K562 (cell line): Measurements from ENCODE around the gene ATL1. TPM values are rescaled to one million over a fixed set of nuclear protein-coding genes. Genes with fewer than 3 reads are reported as not detected.

Experiments used
- ATAC-seq: fragments of 200-7000 bp; cut with Tn5 transposase; 3 replicates; pipeline ENCODE4 v1.9.1; 2020; ENCODE audit warnings: moderate library complexity
- Bru-seq: library from RNA; stranded (reverse); fragments of 400-500 nt; gene quantifications from one replicate; lab custom pipeline; 2021; lab: Mats Ljungman, UMichigan
- BruChase-seq, 2 experiments: library from RNA; stranded (reverse); fragments of 400-500 nt; gene quantifications; one replicate each; lab custom pipeline; 2021; lab: Mats Ljungman, UMichigan
- BruUV-seq: library from RNA; stranded (reverse); fragments of 400-500 nt; replicated peaks from 2 replicates; lab custom pipeline; 2021; lab: Mats Ljungman, UMichigan
- CTCF ChIA-PET: fragments of 300-600 bp; formaldehyde crosslinking; extraction: SDS; loops from one replicate; lab custom pipeline; 2021; ENCODE audit warnings: low intra/inter-chr PET ratio; lab: Yijun Ruan, JAX
- POLR2A ChIA-PET: fragments of 300-600, 350-650 bp; sonication (Branson Sonifier 250); formaldehyde crosslinking; extraction: SDS; loops from one replicate; lab custom pipeline; 2021; ENCODE audit warnings: antibody characterized with exemption, inconsistent platforms; lab: Yijun Ruan, JAX
- DNase-seq, 4 experiments: peaks; one replicate each; pipeline versions ENCODE4 v3.0.0 to v3.0.0-alpha.2; 2011 to 2018; ENCODE audit warnings: low spot score in 3 of 4, mixed read lengths in 3 of 4; ENCODE audit errors: extremely low read depth in 1 of 4
- FAIRE-seq: peaks from 2 replicates; lab custom pipeline; 2011; peaks lifted over from hg19 to GRCh38; lab: Jason Lieb, UNC
- H2AFZ ChIP-seq: 2 replicates; pipeline ENCODE4 v1.6.0; 2011; ENCODE audit warnings: low read depth, low read length, control low read depth, inconsistent platforms
- H3K27ac ChIP-seq: fragments of 200-600 bp; 3 replicates; pipeline ENCODE4 v1.8.0; 2011; ENCODE audit warnings: low read depth, mild to moderate bottlenecking, control low read depth, inconsistent platforms, low read length, moderate library complexity, mixed read lengths; ENCODE audit errors: extremely low read depth
- H3K27me3 ChIP-seq, 2 experiments: fragments of 300-600 bp in 1 of 2; 2 replicates in 1 of 2; 3 replicates in 1 of 2; pipeline versions ENCODE4 v1.6.0 to v1.8.0; 2011; ENCODE audit warnings: inconsistent platforms in 2 of 2, low read length in 2 of 2, mild to moderate bottlenecking in 1 of 2, mixed read lengths in 1 of 2, moderate library complexity in 1 of 2; ENCODE audit not compliant: control insufficient read depth in 2 of 2, insufficient read depth in 2 of 2
- H3K36me3 ChIP-seq: fragments of 300-600 bp; 3 replicates; pipeline ENCODE4 v1.8.0; 2011; ENCODE audit warnings: mild to moderate bottlenecking, low read length, inconsistent platforms; ENCODE audit not compliant: control insufficient read depth, insufficient read depth
- H3K4me1 ChIP-seq, 2 experiments: fragments of 200-600 bp in 1 of 2; replicated peaks in 1 of 2; 2 replicates in 1 of 2; 3 replicates in 1 of 2; pipeline versions ENCODE4 v1.5.1 to v1.8.0; 2011; ENCODE audit warnings: inconsistent platforms in 2 of 2, low read length in 2 of 2, mild to moderate bottlenecking in 1 of 2, mixed read lengths in 1 of 2, moderate library complexity in 1 of 2; ENCODE audit not compliant: control insufficient read depth in 2 of 2, insufficient read depth in 2 of 2
- H3K4me2 ChIP-seq: 2 replicates; pipeline ENCODE4 v1.6.1; 2011; ENCODE audit warnings: low read length, control low read depth, inconsistent platforms, mixed read lengths; ENCODE audit not compliant: insufficient read depth
- H3K4me3 ChIP-seq: fragments of 200-600 bp; sonication (generic), shearing (Covaris generic); 2 replicates; pipeline ENCODE4 v1.5.1; 2016; ENCODE audit warnings: control low read depth, inconsistent platforms
- H3K79me2 ChIP-seq: fragments of 200-600 bp; 3 replicates; pipeline ENCODE4 v1.8.0; 2011; ENCODE audit warnings: low read length, inconsistent platforms; ENCODE audit not compliant: control insufficient read depth, insufficient read depth
- H3K9ac ChIP-seq, 2 experiments: 2 replicates each; pipeline versions ENCODE4 v1.6.0 to v1.6.1; 2011; ENCODE audit warnings: low read depth in 2 of 2, low read length in 2 of 2, control low read depth in 1 of 2, inconsistent platforms in 1 of 2, mild to moderate bottlenecking in 1 of 2, mixed read lengths in 1 of 2; ENCODE audit not compliant: insufficient read depth in 1 of 2
- H3K9me1 ChIP-seq: one replicate; pipeline ENCODE4 v1.6.0; 2011; ENCODE audit warnings: inconsistent platforms, mild to moderate bottlenecking, low read length, moderate library complexity; ENCODE audit not compliant: control insufficient read depth, insufficient read depth
- H3K9me3 ChIP-seq: replicated peaks from 2 replicates; pipeline ENCODE4 v1.5.1; 2011; ENCODE audit warnings: low read depth, low read length, inconsistent platforms; ENCODE audit not compliant: control insufficient read depth, insufficient read depth
- H4K20me1 ChIP-seq: replicated peaks from 2 replicates; pipeline ENCODE4 v1.6.1; 2011; ENCODE audit warnings: low read length, inconsistent platforms, mixed read lengths; ENCODE audit not compliant: control insufficient read depth, insufficient read depth
- LARP7 ChIP-seq: fragments of 450-650 bp; IDR thresholded peaks from 2 replicates; pipeline ENCODE4 v1.6.1; 2016
- MIER1 ChIP-seq: fragments of 450-650 bp; IDR thresholded peaks from 2 replicates; pipeline ENCODE4 v1.6.1; 2016; ENCODE audit warnings: antibody characterized with exemption, mild to moderate bottlenecking, low read depth
- MTA3 ChIP-seq: fragments of 450-650 bp; formaldehyde crosslinking; IDR thresholded peaks from 2 replicates; pipeline ENCODE4 v1.6.1; 2017; ENCODE audit warnings: mild to moderate bottlenecking, borderline replicate concordance
- VEZF1 ChIP-seq: fragments of 200-800 bp; sonication (Bioruptor generic); IDR thresholded peaks from 2 replicates; pipeline ENCODE4 v1.6.1; 2017; ENCODE audit warnings: missing genetic modification characterization, missing compliant biosample characterization
- ZHX1 ChIP-seq: fragments of 150-350 bp; conservative IDR thresholded peaks from 2 replicates; pipeline ENCODE4 v1.6.1; 2014; ENCODE audit warnings: low read length
- WGBS: fragments of 100-300 bp; shearing (Covaris generic); methylation state at CpG from one replicate; pipeline ENCODE4 v1.1.6; 2016; ENCODE audit warnings: low coverage, mixed read lengths; ENCODE audit not compliant: insufficient coverage; ENCODE audit errors: missing lambda C conversion rate; 5-methylcytosine and 5-hydroxymethylcytosine counted together
- in situ Hi-C: fragments of 300-500 bp; cut with MboI; formaldehyde crosslinking; loops from 4 replicates; pipeline ENCODE4 v1.15.0; 2018; ENCODE audit warnings: inconsistent platforms, mixed read lengths
- intact Hi-C: fragments of 100-400 bp; cut with micrococcal nuclease; formaldehyde crosslinking; loops from 2 replicates; pipeline ENCODE4 v1.14.2; 2022
- long read RNA-seq, 3 experiments: library from polyadenylated mRNA in 2 of 3; library from RNA in 1 of 3; unstranded in 2 of 3; stranded (forward) in 1 of 3; transcript quantifications; one replicate each; pipeline ENCODE4 v2.0.0, GENCODE V29; 2019 to 2022
- polyA minus RNA-seq, 3 experiments: library from RNA; depleted of rRNA, polyadenylated mRNA; stranded (reverse); fragments of >200 nt; gene quantifications; 2 replicates each; pipeline ENCODE4 v1.2.3, GENCODE V29; 2011
- polyA plus RNA-seq, 8 experiments: library from polyadenylated mRNA; depleted of rRNA in 4 of 8; stranded (reverse) in 5 of 8; unstranded in 3 of 8; fragments of >200 nt; fragmentation: Nextera tagmentation in 2 of 8; fragmentation: Illumina TruSeq in 1 of 8; extraction: Ambion mirVana in 2 of 8; extraction: Trizol in 1 of 8; gene quantifications; 2 replicates each; pipeline versions ENCODE4 v1.2.1 to v1.2.3, GENCODE V29; 2011 to 2014; ENCODE audit warnings: inconsistent platforms in 1 of 8, missing spikeins in 1 of 8
- total RNA-seq, 7 experiments: library from RNA; depleted of rRNA in 6 of 7; stranded (reverse); fragments of >200 nt in 6 of 7; fragmentation: Illumina TruSeq in 2 of 7; extraction: Trizol in 2 of 7; gene quantifications; 2 replicates each; pipeline versions ENCODE4 v1.2.1 to v1.2.3, GENCODE V29; 2011 to 2021; ENCODE audit warnings: low replicate concordance in 1 of 7
- TF ChIP-seq, protein P1 (sequence below): sonication (generic); formaldehyde crosslinking; IDR thresholded peaks from 2 replicates; pipeline ENCODE4 v1.8.0; 2022; ENCODE audit warnings: missing genetic modification reagents, mild to moderate bottlenecking, moderate library complexity, borderline replicate concordance

Gene ATL1
- total RNA-seq (2011; cell fraction: chromatin; rRNA removed; ENCODE audit: low replicate concordance), result not detected in 2 replicates
- not detected in 2 replicates for total RNA-seq (2011; cell fraction: nucleolus; rRNA removed)
- total RNA-seq (2011; cell fraction: nucleoplasm; rRNA removed), result not detected in 2 replicates
- total RNA-seq (2014; rRNA removed) (not detected in 2 replicates), total RNA-seq (2014; rRNA removed; fragmentation: Illumina TruSeq; extraction: Trizol) (0.07 TPM in 1 of 2 replicates, not detected in the other), total RNA-seq (2015; rRNA removed; fragmentation: Illumina TruSeq; extraction: Trizol) (not detected in 2 replicates), total RNA-seq (2021) (0.16 TPM in 1 of 2 replicates, not detected in the other), polyA plus RNA-seq (2011; rRNA removed) (0.15 TPM in 1 of 2 replicates, not detected in the other), polyA plus RNA-seq (2014; fragmentation: Illumina TruSeq; extraction: Trizol) (0.04 TPM in 1 of 2 replicates, not detected in the other), polyA plus RNA-seq (2014; fragmentation: Nextera tagmentation; extraction: Ambion mirVana) (under 1 TPM; 0.07 to 0.15 TPM), polyA plus RNA-seq (2014; rRNA removed) (not detected in 2 replicates), polyA minus RNA-seq (2011; rRNA and poly(A)+ RNA removed) (0.45 TPM in 1 of 2 replicates, not detected in the other), Bru-seq, nascent RNA (percentile 17 among the genes with signal in this experiment), BruChase-seq, experiment 1, labeled RNA remaining after a 2-hour chase (percentile 13 among the genes with signal in this experiment), BruChase-seq, experiment 2, labeled RNA remaining after a 6-hour chase (percentile 10 among the genes with signal in this experiment)
- not detected in 2 replicates for polyA plus RNA-seq (2011; cell fraction: cytosol; rRNA removed)
- not detected in 2 replicates for polyA plus RNA-seq (2011; cell fraction: nucleus; rRNA removed)
- 0.33 and 0.35 TPM in 2 replicates for polyA plus RNA-seq (2012)
- polyA minus RNA-seq (2011; cell fraction: cytosol; rRNA and poly(A)+ RNA removed), result not detected in 2 replicates
- polyA minus RNA-seq (2011; cell fraction: nucleus; rRNA and poly(A)+ RNA removed), result not detected in 2 replicates
- long read RNA-seq, experiment 1, partial matches to known transcripts, result 0 of 3 reads
- long read RNA-seq, experiment 1, other reads (novel, unspliced or antisense), result 3 of 3 reads
- long read RNA-seq, experiment 2, result 0 reads
- long read RNA-seq, experiment 3, result 0 reads

- DNase-seq (peak; percentile 22 to 53 (median 43)), ATAC-seq (peak; percentile 87), FAIRE-seq (no peak)
- Histone ChIP-seq H3K27ac (no peak within 1 kb of the TSS), H3K27me3 (peaks cover 14 to 30% of the 10 kb centered on the region in 2 experiments), H3K9me3 (no peaks in the 10 kb centered on the region), H2AFZ (peak within 1 kb of the TSS; percentile 59; the same call in 1 of the 2 replicates), H4K20me1 (no peaks in the 10 kb centered on the region), H3K36me3 (no peaks in the 10 kb centered on the region), H3K79me2 (no peaks in the 10 kb centered on the region), H3K4me1 (peaks cover 0 to 13% of the 10 kb centered on the region in 2 experiments; a peak in 2 of 5 replicates), H3K9ac (peak within 1 kb of the TSS in 1 of 2 experiments; percentile 35; a peak in 1 of 4 replicates), H3K4me3 (peak within 1 kb of the TSS; percentile 38), H3K4me2 (peak within 1 kb of the TSS; percentile 74), H3K9me1 (no peaks in the 10 kb centered on the region)
- 24% methylated on average over 22 of the region's 66 CpGs for WGBS
- ChIA-PET POLR2A (no interaction called here), CTCF (no interaction called here)
- no TSS peak for BruUV-seq
- in situ Hi-C loops (no loop called here), intact Hi-C loops (no loop called here)
- TF ChIP-seq, protein P1, sequence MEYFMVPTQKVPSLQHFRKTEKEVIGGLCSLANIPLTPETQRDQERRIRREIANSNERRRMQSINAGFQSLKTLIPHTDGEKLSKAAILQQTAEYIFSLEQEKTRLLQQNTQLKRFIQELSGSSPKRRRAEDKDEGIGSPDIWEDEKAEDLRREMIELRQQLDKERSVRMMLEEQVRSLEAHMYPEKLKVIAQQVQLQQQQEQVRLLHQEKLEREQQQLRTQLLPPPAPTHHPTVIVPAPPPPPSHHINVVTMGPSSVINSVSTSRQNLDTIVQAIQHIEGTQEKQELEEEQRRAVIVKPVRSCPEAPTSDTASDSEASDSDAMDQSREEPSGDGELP (CRISPR knock-in tag), result 0 out of 2 replicates have a peak, but pooled peaks have one; percentile 18
- TF ChIP-seq LARP7 (no peak), MTA3 (no peak), MIER1 (peak; percentile 71; the same call in 1 of the 2 replicates), VEZF1 (CRISPR knock-in tag) (peak; percentile 42; the same call in 1 of the 2 replicates), ZHX1 (no peak)
These were observed at the start of gene ATL1 for GRCh38 chr14:50559990-50560930. Gene ATL1, plus strand, starts transcription at chr14:50560145. Its CDS starts 121 bp downstream, at chr14:50560266.
